Adipocyte (in vitro differentiated cells): ENCODE measurements around the gene SYTL4.
"Not testable (repeated sequence)": the region's sequence is repeated elsewhere in the genome, so short reads cannot be mapped to it uniquely, and the experiment has no call there.

ENCODE experiments used
- DNase-seq: peaks from one replicate; pipeline ENCODE4 v3.0.0-alpha.2; 2015; ENCODE audit warnings: low read depth
- H3K27me3 ChIP-seq: replicated peaks from 2 replicates; pipeline ENCODE4 v1.7.0; 2013; ENCODE audit warnings: mild to moderate bottlenecking, low read length, moderate library complexity; ENCODE audit not compliant: control insufficient read depth, insufficient read depth
- H3K36me3 ChIP-seq: 2 replicates; pipeline ENCODE4 v1.7.0; 2013; ENCODE audit warnings: low read length, mild to moderate bottlenecking, moderate library complexity; ENCODE audit not compliant: control insufficient read depth, insufficient read depth, severe bottlenecking
- H3K4me1 ChIP-seq: 2 replicates; pipeline ENCODE4 v1.7.0; 2013; ENCODE audit warnings: mild to moderate bottlenecking, low read length, moderate library complexity; ENCODE audit not compliant: control insufficient read depth, insufficient read depth
- H3K4me3 ChIP-seq: 2 replicates; pipeline ENCODE4 v1.7.0; 2013; ENCODE audit warnings: mild to moderate bottlenecking, low read length, moderate library complexity
- H3K9ac ChIP-seq: 2 replicates; pipeline ENCODE4 v1.7.0; 2013; ENCODE audit warnings: mild to moderate bottlenecking, low read length, moderate library complexity
- H3K9me3 ChIP-seq: 2 replicates; pipeline ENCODE4 v1.7.0; 2013; ENCODE audit warnings: mild to moderate bottlenecking, low read length, moderate library complexity; ENCODE audit not compliant: control insufficient read depth

The SYTL4 gene

DNA sequence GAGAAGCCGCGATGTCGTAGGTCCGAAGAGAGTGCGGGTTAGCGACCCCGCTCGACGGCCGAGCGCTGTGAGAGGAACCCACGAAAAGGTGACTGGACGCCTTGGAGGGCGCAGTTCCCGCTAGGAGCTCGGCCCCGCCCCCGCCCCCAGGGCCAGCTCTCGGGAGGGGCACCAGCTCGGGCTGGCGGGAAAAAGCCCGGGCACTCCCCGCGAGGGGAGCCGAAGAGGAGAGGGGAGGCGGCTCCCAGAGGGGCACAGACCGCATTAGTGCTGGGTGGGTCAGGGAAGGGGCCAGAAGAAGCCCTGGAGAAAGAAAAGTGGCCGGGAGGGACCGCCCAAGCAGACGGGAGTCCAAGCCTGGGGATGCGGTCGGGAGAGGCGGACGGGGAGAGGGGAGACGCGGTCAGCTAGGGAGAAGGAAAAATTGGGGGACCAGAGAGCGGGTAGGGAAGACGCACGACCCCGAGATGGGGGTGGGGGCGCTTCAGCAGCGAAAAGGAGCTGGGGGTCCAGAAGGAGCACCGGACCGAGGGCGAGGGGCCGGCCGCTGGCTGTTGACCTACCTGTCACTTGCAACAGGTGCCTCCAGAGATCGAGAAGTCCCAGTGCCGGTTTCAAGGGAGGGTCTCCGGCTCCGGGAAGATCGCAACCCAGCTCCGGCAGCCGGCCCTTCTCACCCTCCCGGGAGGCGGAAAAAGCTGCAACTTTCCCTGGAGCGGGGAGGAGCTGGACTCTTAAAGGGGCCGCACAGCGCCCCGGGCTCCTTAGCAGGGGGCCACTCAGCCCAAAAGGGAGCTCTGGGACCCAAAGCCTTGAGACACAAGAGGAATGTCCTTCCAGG, at the start of gene SYTL4:
TSS of gene SYTL4 (minus strand) at position 681 of the 841 bp plus-strand sequence. CDS start 30,084 bp downstream, outside the sequence.
- Histone ChIP-seq H3K4me1 (peaks cover 5% of the 10 kb centered on the region), H3K4me3 (peak within 1 kb of the TSS; percentile 87), H3K9ac (peak within 1 kb of the TSS; percentile 81), H3K27me3 (peaks cover 36% of the 10 kb centered on the region), H3K36me3 (no peaks in the 10 kb centered on the region), H3K9me3 (no peaks in the 10 kb centered on the region)
- peak; percentile 28 for DNase-seq

DNA sequence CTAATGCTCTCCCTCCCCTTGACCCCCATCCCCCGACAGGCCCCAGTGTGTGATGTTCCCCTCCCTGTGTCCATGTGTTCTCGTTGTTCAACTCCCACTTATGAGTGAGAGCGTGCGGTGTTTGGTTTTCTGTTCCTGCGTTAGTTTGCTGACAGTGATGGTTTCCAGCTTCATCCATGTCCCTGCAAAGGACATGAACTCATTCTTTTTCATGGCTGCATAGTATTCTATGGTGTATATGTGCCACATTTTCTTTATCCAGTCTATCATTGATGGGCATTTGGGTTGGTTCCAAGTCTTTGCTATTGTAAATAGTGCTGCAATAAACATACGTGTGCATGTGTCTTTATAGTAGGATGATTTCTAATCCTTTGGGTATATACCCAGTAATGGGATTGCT, 37.5 kb upstream of the SYTL4 start:
- not testable (repeated sequence) for H3K36me3 ChIP-seq, H3K4me3 ChIP-seq, H3K9ac ChIP-seq, H3K4me1 ChIP-seq, DNase-seq
- peaks cover 35% of the 10 kb centered on the region for H3K27me3 ChIP-seq
- peaks cover 12% of the 10 kb centered on the region for H3K9me3 ChIP-seq

DNA sequence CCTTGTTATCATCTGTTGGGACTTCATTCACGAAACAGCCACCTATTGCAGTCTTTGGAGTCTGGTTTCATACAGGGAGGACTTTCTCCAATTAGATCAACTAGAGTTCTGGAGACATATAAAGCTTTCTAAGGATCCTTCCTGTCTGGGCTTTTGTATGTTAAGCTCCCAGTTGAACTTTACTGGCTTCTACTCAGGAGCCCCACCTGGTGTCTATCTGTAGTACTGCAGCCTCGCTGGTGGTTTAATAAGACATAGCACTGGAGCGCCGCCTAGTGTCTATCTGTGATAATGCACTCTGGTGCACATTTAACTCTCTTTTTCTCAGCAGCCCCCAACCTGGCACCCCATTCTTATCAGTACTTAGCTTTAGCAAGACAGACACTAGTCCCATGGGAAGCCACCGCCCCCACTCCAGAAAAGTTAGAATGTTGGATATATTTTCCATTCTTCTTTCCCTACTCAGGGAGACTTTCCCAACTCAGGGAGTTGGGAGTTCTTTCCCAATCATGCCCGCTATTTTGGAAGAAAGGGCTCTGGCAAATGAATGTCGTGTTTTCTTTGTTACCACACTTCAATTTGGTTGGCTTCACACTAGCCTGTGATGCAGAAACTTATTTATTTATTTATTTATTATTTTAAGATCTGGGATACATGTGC, 36.9 kb upstream of the SYTL4 start:
- no peaks in the 10 kb centered on the region for H3K4me1 ChIP-seq
- H3K9ac ChIP-seq = no peak overlapping the region
- peak; percentile 77 for DNase-seq
- peaks cover 12% of the 10 kb centered on the region for H3K9me3 ChIP-seq
- no peaks in the 10 kb centered on the region for H3K36me3 ChIP-seq
- H3K4me3 ChIP-seq = no peak overlapping the region
- peaks cover 29% of the 10 kb centered on the region for H3K27me3 ChIP-seq

DNA sequence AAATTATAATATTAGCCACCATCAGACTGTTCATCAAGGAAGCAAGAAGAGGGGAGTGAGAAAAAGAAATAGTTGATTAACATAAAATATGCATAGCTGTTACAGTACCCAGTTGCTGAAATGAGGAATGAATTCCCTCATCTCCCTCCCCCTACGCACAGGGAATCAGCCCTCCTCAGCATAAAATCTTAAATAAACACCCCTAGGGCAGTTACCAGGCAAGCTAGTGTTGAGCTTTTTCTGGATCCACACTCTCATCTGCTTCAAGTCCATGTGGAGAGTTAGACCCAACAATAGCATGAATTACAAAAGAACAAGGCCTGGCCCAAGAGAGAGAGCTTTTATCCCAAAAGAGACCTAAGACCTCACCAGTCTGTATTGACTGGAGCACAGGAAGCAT, 19.0 kb upstream of the SYTL4 start:
- H3K36me3 ChIP-seq = no peaks in the 10 kb centered on the region
- peaks cover 57% of the 10 kb centered on the region for H3K27me3 ChIP-seq
- no peaks in the 10 kb centered on the region for H3K9me3 ChIP-seq
- H3K4me3 ChIP-seq = no peak overlapping the region
- peaks cover 6% of the 10 kb centered on the region for H3K4me1 ChIP-seq
- DNase-seq = peak; percentile 22
- no peak overlapping the region for H3K9ac ChIP-seq

DNA sequence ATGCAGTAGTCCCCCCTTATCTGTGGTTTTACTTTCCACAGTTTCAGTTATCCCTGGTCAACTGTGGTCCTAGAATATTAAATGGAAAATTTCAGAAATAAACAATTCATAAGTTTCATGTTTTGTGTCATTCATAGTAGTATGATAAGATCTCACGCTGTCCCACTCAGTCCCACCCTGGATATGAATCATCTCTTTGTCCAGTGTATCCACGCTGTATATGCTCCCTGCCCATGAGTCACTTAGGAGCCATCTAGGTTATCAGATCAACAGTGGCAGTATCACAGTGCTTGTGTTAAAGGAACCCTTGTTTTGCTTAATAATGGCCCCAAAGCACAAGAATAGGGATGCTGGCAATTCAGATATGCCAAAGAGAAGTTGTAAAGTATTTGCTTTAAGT, 16.2 kb upstream of the SYTL4 start:
- no peak for DNase-seq
- Histone ChIP-seq H3K4me3 (no peak overlapping the region), H3K36me3 (no peaks in the 10 kb centered on the region)

GRCh38 chrX:100747703-100748102, 15.8 kb upstream of the SYTL4 start:
- Histone ChIP-seq H3K4me1 (peaks cover 6% of the 10 kb centered on the region), H3K36me3 (no peaks in the 10 kb centered on the region), H3K9ac (no peak overlapping the region), H3K9me3 (no peaks in the 10 kb centered on the region), H3K27me3 (peaks cover 33% of the 10 kb centered on the region), H3K4me3 (no peak overlapping the region)
- DNase-seq = no peak

More for the DNA sequence above, 16.2 kb upstream of the SYTL4 start:
- Histone ChIP-seq H3K9ac (no peak overlapping the region), H3K9me3 (no peaks in the 10 kb centered on the region), H3K4me1 (peaks cover 6% of the 10 kb centered on the region), H3K27me3 (peaks cover 37% of the 10 kb centered on the region)

DNA sequence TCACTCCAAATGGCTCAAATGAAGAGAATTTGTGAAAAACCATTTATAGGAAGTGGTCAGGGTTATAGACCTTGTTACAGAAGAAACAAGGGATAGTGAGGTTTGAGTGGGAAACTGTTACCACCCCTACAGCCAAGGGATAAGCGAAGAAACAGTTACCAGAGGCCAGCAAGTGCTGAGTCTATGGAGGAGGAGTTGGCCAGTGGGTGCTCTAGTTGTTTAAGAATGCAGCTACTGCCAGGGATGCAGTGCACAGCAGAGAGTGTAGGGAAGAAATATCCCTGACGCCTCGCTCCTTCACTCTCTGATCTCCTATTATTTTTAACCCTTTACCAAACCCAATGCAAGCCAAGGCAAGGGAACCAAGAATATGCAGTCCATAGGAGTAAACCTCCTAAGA, 15.2 kb upstream of the SYTL4 start:
- peaks cover 6% of the 10 kb centered on the region for H3K4me1 ChIP-seq

DNA sequence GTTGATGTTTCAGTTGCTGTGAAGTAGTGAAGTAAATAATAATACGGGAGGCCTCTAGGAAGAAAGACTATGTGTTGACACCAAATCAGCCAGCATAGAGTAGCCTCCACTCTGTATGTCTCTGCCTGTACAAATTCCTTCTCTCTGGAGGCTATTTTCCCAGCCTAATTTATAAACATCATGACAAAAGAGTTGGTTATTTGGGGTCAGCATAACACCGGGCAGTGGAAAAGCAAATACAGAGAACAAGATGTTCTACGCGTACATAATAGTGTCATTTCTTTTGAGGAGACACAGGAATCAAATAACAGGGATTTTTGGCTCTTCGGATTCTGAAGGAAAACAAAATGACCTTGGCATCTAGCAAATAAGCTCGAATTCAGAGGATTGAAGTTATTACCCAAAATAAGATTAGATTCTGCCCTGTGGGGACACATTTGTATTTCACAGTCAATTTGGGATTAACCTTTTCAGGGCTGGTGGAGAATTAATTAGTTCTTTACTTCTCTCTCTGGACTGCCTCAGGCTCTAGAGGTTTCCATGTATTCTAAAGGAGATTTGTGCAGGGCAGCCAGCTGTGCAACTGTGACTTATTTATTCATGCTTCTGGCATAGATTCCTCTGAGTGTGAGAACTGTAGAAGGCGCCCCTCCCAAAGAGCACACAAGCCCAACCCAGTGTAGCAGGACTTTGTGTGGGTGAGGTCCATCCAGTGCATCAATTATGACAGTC, 14.1 kb upstream of the SYTL4 start:
- Histone ChIP-seq H3K4me3 (peak overlapping the region; percentile 29), H3K27me3 (peaks cover 25% of the 10 kb centered on the region), H3K36me3 (no peaks in the 10 kb centered on the region), H3K4me1 (peaks cover 6% of the 10 kb centered on the region), H3K9ac (peak overlapping the region; percentile 43), H3K9me3 (no peaks in the 10 kb centered on the region)
- DNase-seq = peak; percentile 15

More for the DNA sequence above, 15.2 kb upstream of the SYTL4 start:
- no peaks in the 10 kb centered on the region for H3K36me3 ChIP-seq
- H3K27me3 ChIP-seq = peaks cover 28% of the 10 kb centered on the region
- no peaks in the 10 kb centered on the region for H3K9me3 ChIP-seq
- H3K4me3 ChIP-seq = no peak overlapping the region
- DNase-seq = no peak
- no peak overlapping the region for H3K9ac ChIP-seq

- H3K9ac ChIP-seq = no peak overlapping the region
- no peaks in the 10 kb centered on the region for H3K36me3 ChIP-seq
- peaks cover 6% of the 10 kb centered on the region for H3K4me1 ChIP-seq
- no peak for DNase-seq
- peaks cover 20% of the 10 kb centered on the region for H3K27me3 ChIP-seq
- peak overlapping the region; percentile 29 for H3K4me3 ChIP-seq
- H3K9me3 ChIP-seq = no peaks in the 10 kb centered on the region
Observed at GRCh38 chrX:100745205-100745604, 13.3 kb upstream of the SYTL4 start.

DNA sequence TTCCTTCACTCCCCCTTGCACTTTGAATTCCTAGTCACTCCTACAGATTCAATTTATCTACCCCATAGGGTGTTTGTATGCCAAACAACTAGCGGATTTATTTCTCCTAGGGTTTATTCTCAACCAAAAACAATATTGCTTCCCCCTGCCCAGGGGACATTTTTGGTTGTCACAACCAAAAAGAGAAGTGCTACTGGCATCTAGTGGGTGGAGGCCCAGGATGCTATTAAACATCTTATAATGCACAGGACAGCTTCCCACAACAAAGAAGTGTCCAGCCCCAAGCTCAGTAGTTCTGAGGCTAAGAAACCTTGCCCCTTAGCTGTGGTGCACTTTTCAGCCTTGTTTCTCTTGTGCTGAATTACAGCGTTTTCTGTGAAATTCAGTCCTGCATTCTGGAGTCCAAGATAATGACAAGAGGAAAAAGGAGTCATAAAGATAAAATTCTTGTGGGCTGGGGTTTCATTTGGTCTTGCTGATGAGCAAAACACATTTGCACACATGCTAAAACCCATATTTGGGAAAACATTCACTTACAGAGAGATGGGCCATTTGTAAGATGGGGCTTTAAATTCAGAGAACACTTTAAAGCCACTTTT, 11.2 kb upstream of the SYTL4 start:
- H3K27me3 ChIP-seq = peaks cover 35% of the 10 kb centered on the region
- no peaks in the 10 kb centered on the region for H3K9me3 ChIP-seq
- H3K4me3 ChIP-seq = no peak overlapping the region
- H3K36me3 ChIP-seq = no peaks in the 10 kb centered on the region
- H3K9ac ChIP-seq = no peak overlapping the region
- DNase-seq = no peak
- H3K4me1 ChIP-seq = peaks cover 6% of the 10 kb centered on the region

DNA sequence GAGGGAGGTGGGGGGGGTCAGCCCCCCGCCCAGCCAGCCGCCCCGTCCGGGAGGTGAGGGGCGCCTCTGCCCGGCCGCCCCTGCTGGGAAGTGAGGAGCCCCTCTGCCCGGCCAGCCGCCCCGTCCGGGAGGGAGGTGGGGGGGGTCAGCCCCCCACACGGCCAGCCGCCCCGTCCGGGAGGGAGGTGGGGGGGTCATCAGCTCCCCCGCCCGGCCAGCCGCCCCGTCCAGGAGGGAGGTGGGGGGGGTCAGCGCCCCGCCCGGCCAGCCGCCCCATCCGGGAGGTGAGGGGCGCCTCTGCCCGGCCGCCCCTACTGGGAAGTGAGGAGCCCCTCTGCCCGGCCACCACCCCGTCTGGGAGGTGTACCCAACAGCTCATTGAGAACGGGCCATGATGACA, 7.9 kb downstream of the SYTL4 start:
- not testable (repeated sequence) for DNase-seq, H3K36me3 ChIP-seq, H3K4me3 ChIP-seq, H3K4me1 ChIP-seq, H3K9me3 ChIP-seq, H3K9ac ChIP-seq
- H3K27me3 ChIP-seq = peaks cover 11% of the 10 kb centered on the region
